Psoas muscle (tissue), 8 donors: ENCODE results near the gene NR1I3. TPM values are rescaled to one million over a fixed set of nuclear protein-coding genes. Genes with fewer than 3 reads are reported as not detected.

Experiments used
- ATAC-seq, 4 donors: fragments of 200-7000 bp; cut with Tn5 transposase; one replicate each; pipeline ENCODE4 v1.9.1; 2020; ENCODE audit warnings: moderate library complexity in 3 of 4, mild to moderate bottlenecking in 2 of 4
- DNase-seq, 2 donors: peaks; one replicate each; pipeline ENCODE4 v3.0.0-alpha.2; 2020
- H3K27ac ChIP-seq: fragments of 200-600 bp; one replicate; pipeline ENCODE4 v1.8.0; 2022
- H3K27me3 ChIP-seq, 3 donors: fragments of 200-600 bp in 1 of 3; one replicate each; pipeline versions ENCODE4 v1.6.1 to v1.8.0; 2013 to 2022; ENCODE audit warnings: low read length in 2 of 3, mild to moderate bottlenecking in 2 of 3, moderate library complexity in 1 of 3; ENCODE audit not compliant: insufficient read depth in 3 of 3
- H3K36me3 ChIP-seq, 2 donors: fragments of 200-600 bp in 1 of 2; one replicate each; pipeline versions ENCODE4 v1.6.1 to v1.8.0; 2013 to 2022; ENCODE audit warnings: low read depth in 1 of 2, mild to moderate bottlenecking in 1 of 2, moderate library complexity in 1 of 2; ENCODE audit not compliant: insufficient read depth in 1 of 2
- H3K4me1 ChIP-seq: fragments of 200-600 bp; one replicate; pipeline ENCODE4 v1.8.0; 2022
- H3K4me3 ChIP-seq: fragments of 200-600 bp; one replicate; pipeline ENCODE4 v1.8.0; 2022; ENCODE audit warnings: mild to moderate bottlenecking
- H3K9me3 ChIP-seq: fragments of 200-600 bp; one replicate; pipeline ENCODE4 v1.8.0; 2022
- WGBS, 3 donors: extraction: QIAGEN DNeasy Blood & Tissue Kit; methylation state at CpG; one replicate each; pipeline versions ENCODE4 v1.1.6 to v1.1.7; 2013; 5-methylcytosine and 5-hydroxymethylcytosine counted together
- intact Hi-C, 2 donors: fragments of 100-400 bp; cut with DNase I; formaldehyde crosslinking; loops; one replicate each; pipeline versions ENCODE4 v1.11.0 to v1.14.2; 2022
- polyA plus RNA-seq, 3 donors: library from polyadenylated mRNA; stranded (reverse); fragments of 200-250 nt; gene quantifications; one replicate each; pipeline ENCODE4 v1.2.3, GENCODE V29; 2013
- total RNA-seq, 4 donors: library from RNA; stranded (reverse); fragmentation: NEBNext Ultra II Directional in 2 of 4; extraction: Animal tissue kit (Norgen Biotek cat#: 25700) in 2 of 4; gene quantifications; one replicate each; pipeline versions ENCODE4 v1.2.1 to v1.2.4, GENCODE V29; 2021 to 2023
- TF ChIP-seq, protein P1 (sequence below): fragments of 200-600 bp; IDR thresholded peaks from one replicate; pipeline ENCODE4 v1.8.0; 2022; ENCODE audit warnings: antibody characterized with exemption
- donor health status: healthy with polysubstance abuse.
- donor health status: DM: no; HTN: no; CAD: no; lungs with moderate emphysema.
- donor health status: Bipolar disorder and iron deficiency.
- donor health status: healthy.
- donor health status: DM: yes; HTN: yes; CAD: no.
- donor health status: DM: no; HTN: no; CAD: no.
- donor health status: DM: no; HTN: no; CAD: no.
- donor health status: DM: yes; HTN: yes; CAD: no.

Gene NR1I3
- total and polyA plus RNA-seq, 7 donors, result 0.17 to 0.42 (median 0.25) TPM; not detected in 4

DNA sequence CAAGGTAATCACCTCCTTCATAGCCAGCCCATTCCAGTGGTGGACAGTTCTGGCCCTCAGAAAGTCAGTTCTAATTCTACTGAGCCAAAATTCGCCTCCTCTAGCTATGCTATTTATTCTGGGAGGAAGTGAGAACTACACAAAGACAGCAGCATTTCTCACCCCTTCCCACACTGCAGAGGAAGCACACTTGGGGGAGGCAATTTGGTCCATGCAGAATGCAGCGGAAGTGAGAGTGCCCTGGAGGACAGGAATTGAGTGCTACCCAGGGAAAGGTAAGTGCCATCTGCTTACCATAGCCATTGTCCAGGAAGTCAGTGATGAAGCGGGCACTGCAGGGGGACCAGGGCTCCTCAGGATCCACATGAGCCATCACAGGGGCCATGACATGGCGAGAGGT, 42.8 kb downstream of the NR1I3 start:
- H3K27ac ChIP-seq, result no peak overlapping the region
- H3K36me3 ChIP-seq, result no peaks in the 10 kb centered on the region

DNA sequence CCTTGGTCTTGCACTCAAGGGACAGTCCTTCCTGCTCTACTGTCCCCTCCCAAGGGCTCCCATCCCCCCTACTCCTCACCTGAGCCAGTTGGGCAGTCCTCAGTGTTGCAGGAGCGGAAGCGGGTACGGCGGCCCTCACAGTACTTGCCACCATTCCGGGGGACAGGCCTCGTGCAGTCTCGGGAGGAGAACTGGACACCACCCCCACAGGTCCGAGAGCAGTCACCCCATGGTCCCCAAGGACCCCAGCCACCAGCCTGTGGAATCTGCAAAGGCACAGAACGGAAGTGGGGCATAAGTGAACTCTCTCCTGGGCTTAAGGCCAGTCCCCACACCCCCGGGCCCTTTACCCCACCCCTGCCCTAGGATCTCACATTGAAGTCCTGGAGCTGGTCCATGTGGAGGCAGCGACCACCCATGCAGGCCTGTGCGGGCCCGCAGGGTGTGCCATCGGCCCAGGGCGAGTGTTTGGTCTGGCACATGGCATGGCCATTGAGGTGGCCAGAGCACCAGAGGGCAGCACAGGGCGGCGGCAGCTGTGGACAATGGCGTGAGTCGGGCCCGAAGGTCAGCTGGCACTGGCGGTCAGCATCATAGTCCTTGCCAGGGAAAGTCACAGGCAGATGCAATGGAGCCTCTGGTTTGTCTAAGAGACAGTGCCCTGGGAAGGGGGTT, 44.3 kb downstream of the NR1I3 start:
- intact Hi-C loops, result loop anchor here in 1 of 2 donors (5.0 kb wide), 1 partner anchor 189 kb away; no protein-coding TSS in a partner anchor

More for the DNA sequence above, 42.8 kb downstream of the NR1I3 start:
- TF ChIP-seq, protein P1, sequence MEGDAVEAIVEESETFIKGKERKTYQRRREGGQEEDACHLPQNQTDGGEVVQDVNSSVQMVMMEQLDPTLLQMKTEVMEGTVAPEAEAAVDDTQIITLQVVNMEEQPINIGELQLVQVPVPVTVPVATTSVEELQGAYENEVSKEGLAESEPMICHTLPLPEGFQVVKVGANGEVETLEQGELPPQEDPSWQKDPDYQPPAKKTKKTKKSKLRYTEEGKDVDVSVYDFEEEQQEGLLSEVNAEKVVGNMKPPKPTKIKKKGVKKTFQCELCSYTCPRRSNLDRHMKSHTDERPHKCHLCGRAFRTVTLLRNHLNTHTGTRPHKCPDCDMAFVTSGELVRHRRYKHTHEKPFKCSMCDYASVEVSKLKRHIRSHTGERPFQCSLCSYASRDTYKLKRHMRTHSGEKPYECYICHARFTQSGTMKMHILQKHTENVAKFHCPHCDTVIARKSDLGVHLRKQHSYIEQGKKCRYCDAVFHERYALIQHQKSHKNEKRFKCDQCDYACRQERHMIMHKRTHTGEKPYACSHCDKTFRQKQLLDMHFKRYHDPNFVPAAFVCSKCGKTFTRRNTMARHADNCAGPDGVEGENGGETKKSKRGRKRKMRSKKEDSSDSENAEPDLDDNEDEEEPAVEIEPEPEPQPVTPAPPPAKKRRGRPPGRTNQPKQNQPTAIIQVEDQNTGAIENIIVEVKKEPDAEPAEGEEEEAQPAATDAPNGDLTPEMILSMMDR, result no peak
- DNase-seq (no peak), ATAC-seq (no peak)
- H3K4me1 ChIP-seq, result peaks cover 16% of the 10 kb centered on the region
- intact Hi-C loops, result no loop called here
- no peaks in the 10 kb centered on the region for H3K27me3 ChIP-seq
- H3K9me3 ChIP-seq, result no peaks in the 10 kb centered on the region
- 87 to 89% (median 87%) methylated on average over 4 of the region's 4 CpGs for WGBS, 3 donors
- H3K4me3 ChIP-seq, result peak overlapping the region; percentile 16

GRCh38 chr1:161192476-161193465, 45.2 kb downstream of the NR1I3 start:
- intact Hi-C loops, result loop anchor here in 1 of 2 donors (5.0 kb wide), 1 partner anchor 190 kb away; no protein-coding TSS in a partner anchor
- 56 to 58% (median 56%) methylated on average over 15 of the region's 15 CpGs for WGBS, 3 donors
- no peak overlapping the region for H3K4me3 ChIP-seq
- H3K36me3 ChIP-seq, result no peaks in the 10 kb centered on the region
- ATAC-seq, result peak; percentile 64 to 85 (median 64)
- H3K27ac ChIP-seq, result peak overlapping the region; percentile 15
- DNase-seq, result peak; percentile 57 to 61
- no peaks in the 10 kb centered on the region for H3K27me3 ChIP-seq
- no peaks in the 10 kb centered on the region for H3K9me3 ChIP-seq
- H3K4me1 ChIP-seq, result peaks cover 4% of the 10 kb centered on the region
- TF ChIP-seq, protein P1, result peak; percentile 85

More for the DNA sequence above, 44.3 kb downstream of the NR1I3 start:
- DNase-seq (peak; percentile 70 to 85), ATAC-seq (peak; percentile 82 to 85 (median 84))
- TF ChIP-seq, protein P1, result peak; percentile 27
- Histone ChIP-seq H3K27me3 (no peaks in the 10 kb centered on the region), H3K9me3 (no peaks in the 10 kb centered on the region), H3K27ac (peak overlapping the region; percentile 42), H3K4me1 (peaks cover 13% of the 10 kb centered on the region), H3K36me3 (no peaks in the 10 kb centered on the region), H3K4me3 (peak overlapping the region; percentile 37)
- 45 to 54% (median 52%) methylated on average over 21 of the region's 21 CpGs for WGBS, 3 donors

DNA sequence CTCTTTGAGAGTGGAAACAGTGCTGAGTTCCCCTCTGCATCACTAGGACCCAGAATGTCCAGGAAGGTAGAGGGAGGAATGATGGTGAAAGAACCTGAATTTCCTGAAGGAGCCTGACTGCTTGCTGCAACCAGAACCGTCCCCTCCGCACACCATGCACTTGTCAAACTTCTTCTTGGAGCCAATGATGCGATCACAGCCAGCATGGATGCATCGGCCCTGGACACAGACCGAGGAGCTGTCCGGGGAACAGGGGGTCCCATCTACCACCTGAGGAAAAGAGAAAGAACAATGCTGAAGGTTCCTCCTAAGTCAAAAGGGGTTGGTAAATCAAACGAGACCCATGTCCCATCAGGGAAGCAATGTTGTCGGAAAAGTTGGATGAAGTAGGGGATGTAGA, 46.0 kb downstream of the NR1I3 start:
- Histone ChIP-seq H3K36me3 (no peaks in the 10 kb centered on the region), H3K4me3 (no peak overlapping the region), H3K9me3 (no peaks in the 10 kb centered on the region), H3K27me3 (no peaks in the 10 kb centered on the region), H3K27ac (no peak overlapping the region), H3K4me1 (peaks cover 3% of the 10 kb centered on the region)
- TF ChIP-seq, protein P1, result no peak
- intact Hi-C loops, result loop anchor here in 1 of 2 donors (5.0 kb wide), 1 partner anchor 190 kb away; no protein-coding TSS in a partner anchor
- 75 to 77% (median 75%) methylated on average over 8 of the region's 8 CpGs for WGBS, 3 donors
- DNase-seq (peak in 1 of 2 donors; percentile 46), ATAC-seq (no peak)
